ENCODE results near the gene MAN1A2.
A peak's percentile ranks its signal among the peaks of the same experiment; 100 is the strongest.
"Not testable (repeated sequence)": the region's sequence is repeated elsewhere in the genome, so short reads cannot be mapped to it uniquely, and the experiment has no call there.

Gene MAN1A2

DNA sequence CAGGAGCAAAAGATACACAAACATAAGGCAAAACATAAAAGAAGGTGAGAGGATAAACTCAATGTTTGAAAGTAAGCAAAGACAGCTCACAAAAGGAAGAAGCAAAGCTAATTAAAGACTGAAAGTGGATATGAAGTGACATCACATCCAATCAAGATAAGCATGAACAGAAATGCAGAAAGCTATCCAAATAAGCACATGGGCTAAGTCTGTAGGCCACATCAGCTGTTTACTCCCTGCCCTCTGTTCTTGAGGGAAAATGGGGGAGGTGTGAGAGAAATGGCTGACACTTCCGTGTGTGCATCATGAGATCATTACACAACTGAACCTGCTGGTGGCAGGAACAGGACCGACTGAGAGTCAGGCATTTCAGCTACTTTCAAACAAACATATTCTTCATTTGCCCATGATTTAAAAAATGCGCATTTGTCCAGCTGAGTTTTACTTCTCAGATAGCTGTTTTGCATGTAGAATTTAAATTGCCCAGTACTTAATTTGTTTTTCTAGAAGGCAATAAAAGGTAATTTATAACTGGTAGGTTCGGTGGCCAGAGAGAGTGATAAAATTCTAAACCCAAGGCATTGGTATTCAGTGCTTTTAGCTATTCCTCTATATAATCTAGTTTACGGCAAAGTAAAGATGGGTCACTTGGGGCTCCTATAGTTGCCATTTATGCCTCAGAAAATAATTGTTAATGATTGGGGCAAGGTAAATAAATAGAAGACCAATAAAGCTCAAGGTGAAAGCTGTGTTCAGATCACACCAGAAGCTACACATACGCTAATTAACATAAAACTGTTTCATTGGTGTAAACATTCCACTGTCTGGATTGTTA lies 27.2 kb upstream of the MAN1A2 start:
- H3K36me3 ChIP-seq (ENCODE audit: control insufficient read depth, insufficient read depth, low read length) = no peaks in the 10 kb centered on the region
- TF ChIP-seq, protein P1, sequence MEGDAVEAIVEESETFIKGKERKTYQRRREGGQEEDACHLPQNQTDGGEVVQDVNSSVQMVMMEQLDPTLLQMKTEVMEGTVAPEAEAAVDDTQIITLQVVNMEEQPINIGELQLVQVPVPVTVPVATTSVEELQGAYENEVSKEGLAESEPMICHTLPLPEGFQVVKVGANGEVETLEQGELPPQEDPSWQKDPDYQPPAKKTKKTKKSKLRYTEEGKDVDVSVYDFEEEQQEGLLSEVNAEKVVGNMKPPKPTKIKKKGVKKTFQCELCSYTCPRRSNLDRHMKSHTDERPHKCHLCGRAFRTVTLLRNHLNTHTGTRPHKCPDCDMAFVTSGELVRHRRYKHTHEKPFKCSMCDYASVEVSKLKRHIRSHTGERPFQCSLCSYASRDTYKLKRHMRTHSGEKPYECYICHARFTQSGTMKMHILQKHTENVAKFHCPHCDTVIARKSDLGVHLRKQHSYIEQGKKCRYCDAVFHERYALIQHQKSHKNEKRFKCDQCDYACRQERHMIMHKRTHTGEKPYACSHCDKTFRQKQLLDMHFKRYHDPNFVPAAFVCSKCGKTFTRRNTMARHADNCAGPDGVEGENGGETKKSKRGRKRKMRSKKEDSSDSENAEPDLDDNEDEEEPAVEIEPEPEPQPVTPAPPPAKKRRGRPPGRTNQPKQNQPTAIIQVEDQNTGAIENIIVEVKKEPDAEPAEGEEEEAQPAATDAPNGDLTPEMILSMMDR (IDR thresholded peaks at IDR 0.05; ENCODE audit: insufficient read depth, low read length, poor library complexity, severe bottlenecking) = peak; percentile 31
- H3K4me3 ChIP-seq (replicated peaks; ENCODE audit: low read depth, low read length) = no peak overlapping the region
- DNase-seq (ENCODE audit: extremely low read depth, insufficient read length) = no peak
- H3K27me3 ChIP-seq (replicated peaks; ENCODE audit: control insufficient read depth, insufficient read depth, low read length) = no peaks in the 10 kb centered on the region; the same call in 1 of the 2 replicates

DNA sequence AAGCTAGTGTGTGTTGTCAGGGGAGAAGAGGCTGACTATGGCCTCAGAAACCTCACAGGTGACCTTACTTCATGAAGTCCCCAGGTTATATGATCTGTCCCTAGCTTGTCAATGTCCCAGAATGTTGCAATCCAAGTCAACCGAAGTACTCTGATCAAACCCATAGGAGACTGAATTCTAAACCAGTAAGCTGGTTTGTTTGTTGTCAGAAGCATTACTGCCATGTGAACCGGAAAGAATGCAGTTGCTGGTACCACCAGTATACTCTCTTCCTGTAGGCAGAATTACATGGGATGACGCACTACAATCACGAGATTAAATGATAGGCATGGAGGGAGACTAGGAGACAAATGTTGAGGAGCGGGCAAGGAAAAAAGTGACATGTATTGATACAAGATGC lies 26.1 kb upstream of the MAN1A2 start:
- Histone ChIP-seq H3K36me3 (ENCODE audit: control insufficient read depth, insufficient read depth, low read length) (no peaks in the 10 kb centered on the region), H3K27me3 (replicated peaks; ENCODE audit: control insufficient read depth, insufficient read depth, low read length) (no peaks in the 10 kb centered on the region; the same call in 1 of the 2 replicates), H3K4me3 (replicated peaks; ENCODE audit: low read depth, low read length) (no peak overlapping the region)
- TF ChIP-seq, protein P1 (IDR thresholded peaks at IDR 0.05; ENCODE audit: insufficient read depth, low read length, poor library complexity, severe bottlenecking) = no peak
- DNase-seq (ENCODE audit: extremely low read depth, insufficient read length) = no peak

DNA sequence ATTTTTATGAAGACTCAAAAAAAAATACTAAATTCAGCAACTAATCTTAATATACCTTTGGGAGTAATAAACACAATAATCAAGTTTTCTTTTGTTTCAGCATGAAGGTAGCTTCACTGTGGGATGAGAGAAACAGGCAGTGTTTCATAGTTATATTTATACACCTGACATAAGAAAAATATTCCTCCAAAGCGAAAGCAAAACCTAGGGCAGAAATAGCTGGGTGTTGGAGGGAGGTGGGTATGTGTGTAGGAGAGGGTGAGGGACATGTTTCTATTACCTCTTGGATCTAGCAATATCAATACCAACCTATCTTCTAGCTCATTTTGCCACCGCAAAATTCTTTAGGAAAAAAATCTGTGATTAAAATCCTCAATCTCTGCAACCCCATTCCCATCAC lies 24.9 kb upstream of the MAN1A2 start:
- Histone ChIP-seq H3K4me3 (replicated peaks; ENCODE audit: low read depth, low read length) (no peak overlapping the region), H3K27me3 (replicated peaks; ENCODE audit: control insufficient read depth, insufficient read depth, low read length) (no peaks in the 10 kb centered on the region; the same call in 1 of the 2 replicates), H3K36me3 (ENCODE audit: control insufficient read depth, insufficient read depth, low read length) (no peaks in the 10 kb centered on the region)
- TF ChIP-seq, protein P1 (IDR thresholded peaks at IDR 0.05; ENCODE audit: insufficient read depth, low read length, poor library complexity, severe bottlenecking) = no peak
- DNase-seq (ENCODE audit: extremely low read depth, insufficient read length) = no peak

DNA sequence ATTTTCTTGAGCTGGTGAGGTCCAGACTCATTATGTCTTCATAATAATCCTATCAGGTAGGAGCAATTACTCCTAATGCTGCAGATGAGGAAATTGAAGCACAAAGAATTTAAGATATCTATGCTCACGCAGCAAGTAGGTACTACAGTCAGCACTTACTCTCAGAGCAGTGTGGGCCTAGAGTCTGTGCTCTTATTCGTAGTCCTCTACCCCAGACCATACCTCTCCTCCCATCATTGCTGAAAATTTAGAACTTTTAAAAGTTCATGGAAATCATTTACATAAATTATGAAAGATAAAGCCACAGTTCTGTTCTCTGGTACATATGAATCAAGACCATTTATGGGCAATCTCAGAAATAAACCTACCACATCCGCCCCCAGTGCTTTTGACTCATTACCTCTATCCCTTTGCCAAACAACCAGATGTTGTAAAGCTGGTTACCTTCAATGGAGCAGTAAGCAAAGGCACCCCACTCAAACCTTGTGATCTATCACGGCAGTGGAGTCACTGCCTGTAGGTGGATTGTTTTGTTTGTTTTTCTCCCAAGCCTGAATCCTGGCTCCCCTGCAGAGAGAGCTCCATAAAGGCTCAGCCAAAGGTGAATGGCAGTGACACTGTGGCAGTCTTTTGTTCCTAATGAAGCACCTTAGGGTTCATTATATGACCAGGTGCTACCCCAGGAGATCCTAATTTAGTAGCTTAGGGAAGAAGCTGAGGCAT lies 20.9 kb upstream of the MAN1A2 start:
- TF ChIP-seq, protein P1 (IDR thresholded peaks at IDR 0.05; ENCODE audit: insufficient read depth, low read length, poor library complexity, severe bottlenecking) = no peak
- H3K27me3 ChIP-seq (replicated peaks; ENCODE audit: control insufficient read depth, insufficient read depth, low read length) = no peaks in the 10 kb centered on the region
- H3K36me3 ChIP-seq (ENCODE audit: control insufficient read depth, insufficient read depth, low read length) = no peaks in the 10 kb centered on the region
- no peak overlapping the region for H3K4me3 ChIP-seq (replicated peaks; ENCODE audit: low read depth, low read length)
- no peak for DNase-seq (ENCODE audit: extremely low read depth, insufficient read length)

- H3K27me3 ChIP-seq (replicated peaks; ENCODE audit: control insufficient read depth, insufficient read depth, low read length) = no peaks in the 10 kb centered on the region
- DNase-seq (ENCODE audit: extremely low read depth, insufficient read length) = no peak
- H3K4me3 ChIP-seq (replicated peaks; ENCODE audit: low read depth, low read length) = no peak overlapping the region
- no peaks in the 10 kb centered on the region for H3K36me3 ChIP-seq (ENCODE audit: control insufficient read depth, insufficient read depth, low read length)
- TF ChIP-seq, protein P1 (IDR thresholded peaks at IDR 0.05; ENCODE audit: insufficient read depth, low read length, poor library complexity, severe bottlenecking) = no peak
Observed at GRCh38 chr1:117347907-117348306, 19.3 kb upstream of the MAN1A2 start.

DNA sequence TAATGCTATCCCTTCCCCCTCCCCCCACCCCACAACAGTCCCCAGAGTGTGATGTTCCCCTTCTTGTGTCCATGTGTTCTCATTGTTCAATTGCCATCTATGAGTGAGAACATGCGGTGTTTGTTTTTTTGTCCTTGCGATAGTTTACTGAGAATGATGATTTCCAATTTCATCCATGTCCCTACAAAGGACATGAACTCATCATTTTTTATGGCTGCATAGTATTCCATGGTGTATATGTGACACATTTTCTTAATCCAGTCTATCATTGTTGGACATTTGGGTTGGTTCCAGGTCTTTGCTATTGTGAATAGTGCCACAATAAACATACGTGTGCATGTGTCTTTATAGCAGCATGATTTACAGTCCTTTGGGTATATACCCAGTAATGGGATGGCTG lies 14.6 kb upstream of the MAN1A2 start:
- not testable (repeated sequence) for H3K36me3 ChIP-seq (ENCODE audit: control insufficient read depth, insufficient read depth, low read length); DNase-seq (ENCODE audit: extremely low read depth, insufficient read length); H3K27me3 ChIP-seq (replicated peaks; ENCODE audit: control insufficient read depth, insufficient read depth, low read length); H3K4me3 ChIP-seq (replicated peaks; ENCODE audit: low read depth, low read length)

DNA sequence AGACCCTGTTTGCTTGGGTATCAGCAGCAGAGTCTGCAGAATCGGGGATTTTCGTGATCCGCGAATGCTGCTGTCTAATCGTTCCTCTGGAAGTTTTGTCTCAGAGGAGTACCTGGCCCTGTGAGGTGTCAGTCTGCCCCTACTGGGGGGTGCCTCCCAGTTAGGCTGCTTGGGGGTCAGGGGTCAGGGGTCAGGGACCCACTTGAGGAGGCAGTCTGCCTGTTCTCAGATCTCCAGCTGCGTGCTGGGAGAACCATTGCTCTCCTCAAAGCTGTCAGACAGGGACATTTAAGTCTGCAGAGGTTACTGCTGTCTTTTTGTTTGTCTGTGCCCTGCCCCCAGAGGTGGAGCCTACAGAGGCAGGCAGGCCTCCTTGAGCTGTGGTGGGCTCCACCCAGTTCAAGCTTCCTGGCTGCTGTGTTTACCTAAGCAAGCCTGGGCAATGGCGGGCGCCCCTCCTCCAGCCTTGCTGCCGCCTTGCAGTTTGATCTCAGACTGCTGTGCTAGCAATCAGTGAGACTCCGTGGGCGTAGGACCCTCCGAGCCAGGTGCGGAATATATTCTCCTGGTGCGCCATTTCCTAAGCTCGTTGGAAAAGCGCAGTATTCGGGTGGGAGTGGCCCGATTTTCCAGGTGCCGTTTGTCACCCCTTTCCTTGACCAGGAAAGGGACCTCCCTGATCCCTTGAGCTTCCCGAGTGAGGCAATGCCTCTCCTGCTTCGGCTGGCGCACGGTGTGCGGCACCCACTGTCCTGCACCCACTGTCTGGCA lies 9.2 kb upstream of the MAN1A2 start:
- not testable (repeated sequence) for DNase-seq (ENCODE audit: extremely low read depth, insufficient read length); H3K27me3 ChIP-seq (replicated peaks; ENCODE audit: control insufficient read depth, insufficient read depth, low read length); H3K4me3 ChIP-seq (replicated peaks; ENCODE audit: low read depth, low read length); H3K36me3 ChIP-seq (ENCODE audit: control insufficient read depth, insufficient read depth, low read length)

GRCh38 chr1:117358604-117358887 lies 8.7 kb upstream of the MAN1A2 start:
- not testable (repeated sequence) for H3K36me3 ChIP-seq (ENCODE audit: control insufficient read depth, insufficient read depth, low read length); H3K27me3 ChIP-seq (replicated peaks; ENCODE audit: control insufficient read depth, insufficient read depth, low read length); H3K4me3 ChIP-seq (replicated peaks; ENCODE audit: low read depth, low read length); DNase-seq (ENCODE audit: extremely low read depth, insufficient read length)

All from GM06990 (cell line).